Testis (tissue), 3 donors: ENCODE measurements around the gene PHOSPHO1. TPM values are rescaled to one million over a fixed set of nuclear protein-coding genes. Genes with fewer than 3 reads are reported as not detected.

ENCODE experiments used
- DNase-seq: peaks from one replicate; pipeline ENCODE4 v3.0.0-alpha.2; 2019
- H3K27ac ChIP-seq, 2 donors: fragments of 200-600 bp; sonication (generic); one replicate each; pipeline ENCODE4 v1.5.1; 2019
- H3K27me3 ChIP-seq: fragments of 200-600 bp; sonication (generic); one replicate; pipeline ENCODE4 v1.5.1; 2019
- H3K36me3 ChIP-seq: fragments of 200-600 bp; sonication (generic); one replicate; pipeline ENCODE4 v1.5.1; 2017; ENCODE audit warnings: low read depth; ENCODE audit errors: missing control alignments
- H3K4me1 ChIP-seq: fragments of 200-600 bp; sonication (generic); one replicate; pipeline ENCODE4 v1.5.1; 2019
- H3K4me3 ChIP-seq, 2 donors: fragments of 200-600 bp; sonication (generic); one replicate each; pipeline ENCODE4 v1.5.1; 2017 to 2019
- H3K9me3 ChIP-seq: fragments of 200-600 bp; sonication (generic); one replicate; pipeline ENCODE4 v1.5.1; 2017
- CTCF ChIP-seq, 3 experiments: fragments of 450-650 bp in 2 of 3; fragments of 200-600 bp in 1 of 3; sonication (generic) in 1 of 3; IDR thresholded peaks; one replicate each; pipeline ENCODE4 v1.5.1; 2016 to 2019; ENCODE audit warnings: antibody characterized with exemption in 3 of 3, mild to moderate bottlenecking in 2 of 3, moderate library complexity in 1 of 3
- POLR2A ChIP-seq: fragments of 450-650 bp; IDR thresholded peaks from one replicate; pipeline ENCODE4 v1.6.1; 2017; ENCODE audit warnings: antibody characterized with exemption, mild to moderate bottlenecking, moderate library complexity
- WGBS, 2 donors: methylation state at CpG; one replicate each; pipeline ENCODE4 v1.1.5; 2018; 5-methylcytosine and 5-hydroxymethylcytosine counted together
- intact Hi-C: fragments of 100-400 bp; cut with DNase I; formaldehyde crosslinking; loops from one replicate; pipeline ENCODE4 v1.15.1; 2023; ENCODE audit warnings: low total_unique reads
- polyA plus RNA-seq: library from polyadenylated mRNA; stranded (reverse); fragments of 350-450 nt; fragmentation: Illumina TruSeq; extraction: RNeasy Lipid Tissue Mini Kit (QIAGEN cat#74804); gene quantifications from one replicate; pipeline ENCODE4 v1.2.3, GENCODE V29; 2014; ENCODE audit warnings: low read depth, low replicate concordance; ENCODE audit not compliant: insufficient read depth
- total RNA-seq, 2 donors: library from RNA; depleted of rRNA; stranded (reverse); fragments of >200 nt; gene quantifications; one replicate each; pipeline ENCODE4 v1.2.3, GENCODE V29; 2016

The PHOSPHO1 gene
- total and polyA plus RNA-seq, 3 donors from 2014 or later = 35.4 to 138 (median 99.5) TPM

GRCh38 chr17:49218941-49219913 is 11.4 kb downstream of the PHOSPHO1 start:
- no peaks in the 10 kb centered on the region for H3K27me3 ChIP-seq
- WGBS, 2 donors = 32 to 33% methylated on average over 25 to 37 of the region's 37 CpGs
- peaks cover 3% of the 10 kb centered on the region for H3K4me1 ChIP-seq
- no peak for TF ChIP-seq POLR2A
- peak in 1 of 3 experiments; percentile 16 for TF ChIP-seq CTCF (IDR thresholded peaks at IDR 0.05)
- no peaks in the 10 kb centered on the region for H3K9me3 ChIP-seq
- H3K36me3 ChIP-seq = no peaks in the 10 kb centered on the region
- no peak overlapping the region for H3K27ac ChIP-seq
- intact Hi-C loops = no loop called here
- no peak for DNase-seq
- peak overlapping the region in 1 of 2 donors; percentile 20 for H3K4me3 ChIP-seq

GRCh38 chr17:49217651-49218413 is 12.8 kb downstream of the PHOSPHO1 start:
- WGBS, 2 donors = 74 to 77% methylated on average over 16 to 17 of the region's 17 CpGs

GRCh38 chr17:49216953-49217650 is 13.5 kb downstream of the PHOSPHO1 start:
- 57 to 69% methylated on average over 11 of the region's 11 CpGs for WGBS, 2 donors

More at GRCh38 chr17:49217651-49218413, 12.8 kb downstream of the PHOSPHO1 start:
- no peaks in the 10 kb centered on the region for H3K9me3 ChIP-seq
- peaks cover 3% of the 10 kb centered on the region for H3K4me1 ChIP-seq
- peak; percentile 52 for DNase-seq
- intact Hi-C loops = no loop called here
- H3K4me3 ChIP-seq = no peak overlapping the region
- no peaks in the 10 kb centered on the region for H3K27me3 ChIP-seq
- H3K27ac ChIP-seq = no peak overlapping the region
- H3K36me3 ChIP-seq = no peaks in the 10 kb centered on the region
- TF ChIP-seq CTCF (IDR thresholded peaks at IDR 0.05) (no peak), POLR2A (no peak)

GRCh38 chr17:49216482-49216881 is 14.1 kb downstream of the PHOSPHO1 start:
- no peak for TF ChIP-seq POLR2A
- no peak for TF ChIP-seq CTCF (IDR thresholded peaks at IDR 0.05)
- no peaks in the 10 kb centered on the region for H3K9me3 ChIP-seq
- no peak overlapping the region for H3K4me3 ChIP-seq
- H3K36me3 ChIP-seq = no peaks in the 10 kb centered on the region
- no peaks in the 10 kb centered on the region for H3K27me3 ChIP-seq
- WGBS, 2 donors = 83 to 86% methylated on average over 10 to 13 of the region's 13 CpGs
- peaks cover 3% of the 10 kb centered on the region for H3K4me1 ChIP-seq
- DNase-seq = no peak
- intact Hi-C loops = no loop called here
- no peak overlapping the region for H3K27ac ChIP-seq

More at GRCh38 chr17:49216953-49217650, 13.5 kb downstream of the PHOSPHO1 start:
- no peak overlapping the region for H3K27ac ChIP-seq
- no peaks in the 10 kb centered on the region for H3K27me3 ChIP-seq
- no peak overlapping the region for H3K4me3 ChIP-seq
- DNase-seq = peak; percentile 48
- H3K4me1 ChIP-seq = peaks cover 3% of the 10 kb centered on the region
- no peaks in the 10 kb centered on the region for H3K9me3 ChIP-seq
- intact Hi-C loops = no loop called here
- TF ChIP-seq CTCF (IDR thresholded peaks at IDR 0.05) (no peak), POLR2A (no peak)
- H3K36me3 ChIP-seq = no peaks in the 10 kb centered on the region
